ENCODE results near the gene EMSY.
"Not testable (repeated sequence)": the region's sequence is repeated elsewhere in the genome, so short reads cannot be mapped to it uniquely, and the experiment has no call there.

Gene EMSY

GRCh38 chr11:76568621-76569020 is 123.8 kb downstream of the EMSY start:
- no peak for TF ChIP-seq CTCF (IDR thresholded peaks at IDR 0.05; ENCODE audit: insufficient read depth, low read depth, low read length, missing control alignments)
- no peak overlapping the region for H3K4me3 ChIP-seq (ENCODE audit: low read depth, low read length)
- no peak for DNase-seq (ENCODE audit: low read depth)

GRCh38 chr11:76572181-76572875 is 127.5 kb downstream of the EMSY start:
- H3K4me3 ChIP-seq (ENCODE audit: low read depth, low read length), result not testable (repeated sequence)

GRCh38 chr11:76574406-76574805 is 129.6 kb downstream of the EMSY start:
- DNase-seq (ENCODE audit: low read depth), result no peak
- no peak for TF ChIP-seq CTCF (IDR thresholded peaks at IDR 0.05; ENCODE audit: insufficient read depth, low read depth, low read length, missing control alignments)
- H3K4me3 ChIP-seq (ENCODE audit: low read depth, low read length), result no peak overlapping the region

More at GRCh38 chr11:76572181-76572875, 127.5 kb downstream of the EMSY start:
- not testable (repeated sequence) for DNase-seq (ENCODE audit: low read depth)

GRCh38 chr11:76574879-76575278 is 130.1 kb downstream of the EMSY start:
- TF ChIP-seq CTCF (IDR thresholded peaks at IDR 0.05; ENCODE audit: insufficient read depth, low read depth, low read length, missing control alignments), result no peak
- DNase-seq (ENCODE audit: low read depth), result no peak
- no peak overlapping the region for H3K4me3 ChIP-seq (ENCODE audit: low read depth, low read length)

- no peak overlapping the region for H3K4me3 ChIP-seq (ENCODE audit: low read depth, low read length)
- TF ChIP-seq CTCF (IDR thresholded peaks at IDR 0.05; ENCODE audit: insufficient read depth, low read depth, low read length, missing control alignments), result no peak
- no peak for DNase-seq (ENCODE audit: low read depth)
Observed at GRCh38 chr11:76577226-76577920, 132.6 kb downstream of the EMSY start.

GRCh38 chr11:76577921-76578653 is 133.3 kb downstream of the EMSY start:
- TF ChIP-seq CTCF (IDR thresholded peaks at IDR 0.05; ENCODE audit: insufficient read depth, low read depth, low read length, missing control alignments), result no peak
- no peak for DNase-seq (ENCODE audit: low read depth)
- no peak overlapping the region for H3K4me3 ChIP-seq (ENCODE audit: low read depth, low read length)

GRCh38 chr11:76578654-76579055 is 133.8 kb downstream of the EMSY start:
- DNase-seq (ENCODE audit: low read depth), result no peak
- no peak for TF ChIP-seq CTCF (IDR thresholded peaks at IDR 0.05; ENCODE audit: insufficient read depth, low read depth, low read length, missing control alignments)
- H3K4me3 ChIP-seq (ENCODE audit: low read depth, low read length), result no peak overlapping the region

All from GM12865 (cell line).